ENCODE results near the gene PDXP.

- TF ChIP-seq CTCF (IDR thresholded peaks at IDR 0.05; ENCODE audit: extremely low read depth in 1 of 2, insufficient read depth in 1 of 2, low read depth in 1 of 2, low read length in 2 of 2) (no peak), MAX (IDR thresholded peaks at IDR 0.05; ENCODE audit: insufficient read depth, insufficient read length) (no peak), JUN (IDR thresholded peaks at IDR 0.05; ENCODE audit: borderline replicate concordance, insufficient read depth, insufficient read length, low read depth) (no peak), POLR2A (IDR thresholded peaks at IDR 0.05; ENCODE audit: low read depth, low read length) (no peak)
These were observed 53.0 kb downstream of the PDXP start for GRCh38 chr22:37711490-37711889.

Measured in endothelial cell of umbilical vein (primary cell).